ENCODE data around the gene KLRD1.

- no peak for TF ChIP-seq POLR2A (IDR thresholded peaks at IDR 0.05)
- TF ChIP-seq, protein P1, sequence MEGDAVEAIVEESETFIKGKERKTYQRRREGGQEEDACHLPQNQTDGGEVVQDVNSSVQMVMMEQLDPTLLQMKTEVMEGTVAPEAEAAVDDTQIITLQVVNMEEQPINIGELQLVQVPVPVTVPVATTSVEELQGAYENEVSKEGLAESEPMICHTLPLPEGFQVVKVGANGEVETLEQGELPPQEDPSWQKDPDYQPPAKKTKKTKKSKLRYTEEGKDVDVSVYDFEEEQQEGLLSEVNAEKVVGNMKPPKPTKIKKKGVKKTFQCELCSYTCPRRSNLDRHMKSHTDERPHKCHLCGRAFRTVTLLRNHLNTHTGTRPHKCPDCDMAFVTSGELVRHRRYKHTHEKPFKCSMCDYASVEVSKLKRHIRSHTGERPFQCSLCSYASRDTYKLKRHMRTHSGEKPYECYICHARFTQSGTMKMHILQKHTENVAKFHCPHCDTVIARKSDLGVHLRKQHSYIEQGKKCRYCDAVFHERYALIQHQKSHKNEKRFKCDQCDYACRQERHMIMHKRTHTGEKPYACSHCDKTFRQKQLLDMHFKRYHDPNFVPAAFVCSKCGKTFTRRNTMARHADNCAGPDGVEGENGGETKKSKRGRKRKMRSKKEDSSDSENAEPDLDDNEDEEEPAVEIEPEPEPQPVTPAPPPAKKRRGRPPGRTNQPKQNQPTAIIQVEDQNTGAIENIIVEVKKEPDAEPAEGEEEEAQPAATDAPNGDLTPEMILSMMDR (IDR thresholded peaks at IDR 0.05): no peak
Measured at GRCh38 chr12:10361084-10361483, 53.4 kb downstream of the KLRD1 start.

Measured in right lobe of liver (tissue), 4 donors.